Endodermal cell (in vitro differentiated cells): ENCODE results near the gene EEF1G. TPM values are rescaled to one million over a fixed set of nuclear protein-coding genes. Genes with fewer than 3 reads are reported as not detected.

Experiments
- DNase-seq: peaks from one replicate; pipeline ENCODE4 v3.0.0-alpha.2; 2017
- H3K27ac ChIP-seq: 2 replicates; pipeline ENCODE4 v1.5.1; 2013; ENCODE audit warnings: mild to moderate bottlenecking, low read depth, low read length, moderate library complexity
- H3K27me3 ChIP-seq: 2 replicates; pipeline ENCODE4 v1.6.1; 2013; ENCODE audit warnings: mild to moderate bottlenecking, low read length, moderate library complexity; ENCODE audit not compliant: insufficient read depth, control insufficient read depth, poor library complexity, severe bottlenecking
- H3K36me3 ChIP-seq: 2 replicates; pipeline ENCODE4 v1.7.0; 2013; ENCODE audit warnings: mild to moderate bottlenecking, low read length, moderate library complexity; ENCODE audit not compliant: control insufficient read depth, insufficient read depth
- H3K4me1 ChIP-seq: one replicate; pipeline ENCODE4 v1.7.0; 2013; ENCODE audit warnings: low read length; ENCODE audit not compliant: control insufficient read depth, insufficient read depth
- H3K4me3 ChIP-seq: 2 replicates; pipeline ENCODE4 v1.5.1; 2013; ENCODE audit warnings: mild to moderate bottlenecking, low read length, moderate library complexity
- H3K9ac ChIP-seq: 2 replicates; pipeline ENCODE4 v1.6.1; 2013; ENCODE audit warnings: mild to moderate bottlenecking, low read length, moderate library complexity; ENCODE audit not compliant: poor library complexity, severe bottlenecking; ENCODE audit errors: extremely low read depth
- H3K9me3 ChIP-seq: 2 replicates; pipeline ENCODE4 v1.6.1; 2013; ENCODE audit warnings: mild to moderate bottlenecking, low read length, moderate library complexity; ENCODE audit not compliant: control insufficient read depth
- H3K27ac Mint-ChIP-seq: 2 replicates; pipeline ENCODE4 v1.8.0; 2020; ENCODE audit warnings: mixed read lengths
- H3K27me3 Mint-ChIP-seq: 2 replicates; pipeline ENCODE4 v1.8.0; 2021; ENCODE audit warnings: mild to moderate bottlenecking, mixed read lengths; ENCODE audit not compliant: insufficient read depth
- H3K36me3 Mint-ChIP-seq: 2 replicates; pipeline ENCODE4 v1.8.0; 2020; ENCODE audit warnings: low read depth, mixed read lengths
- H3K4me1 Mint-ChIP-seq: 2 replicates; pipeline ENCODE4 v1.8.0; 2020; ENCODE audit warnings: mixed read lengths
- H3K4me3 Mint-ChIP-seq: 2 replicates; pipeline ENCODE4 v1.8.0; 2020; ENCODE audit warnings: mild to moderate bottlenecking, moderate library complexity, mixed read lengths
- H3K9me3 Mint-ChIP-seq: 2 replicates; pipeline ENCODE4 v1.8.0; 2020; ENCODE audit warnings: mild to moderate bottlenecking, mixed read lengths
- WGBS, 2 experiments: methylation state at CpG; one replicate each; pipeline versions ENCODE4 v1.1.5 to v1.1.7; 2013; ENCODE audit warnings: missing lambda C conversion rate in 2 of 2, mixed read lengths in 1 of 2; ENCODE audit not compliant: insufficient coverage in 1 of 2, insufficient read length in 1 of 2; 5-methylcytosine and 5-hydroxymethylcytosine counted together
- total RNA-seq, 2 donors: library from RNA; stranded (reverse); fragmentation: NEBNext Ultra II Directional in 1 of 2; extraction: Animal tissue kit (Norgen Biotek cat#: 25700) in 1 of 2; gene quantifications; 2 replicates in 1 of 2; 3 replicates in 1 of 2; pipeline ENCODE4 v1.2.1, GENCODE V29; 2021
- TF ChIP-seq, protein P1 (sequence below): fragments of 200-600 bp; sonication (generic); conservative IDR thresholded peaks from 2 replicates; pipeline ENCODE4 v1.5.0; 2021; ENCODE audit warnings: antibody characterized with exemption, mild to moderate bottlenecking

EEF1G gene
- total RNA-seq, 2 donors from 2014 or later = 1,705 to 1,818 TPM

DNA sequence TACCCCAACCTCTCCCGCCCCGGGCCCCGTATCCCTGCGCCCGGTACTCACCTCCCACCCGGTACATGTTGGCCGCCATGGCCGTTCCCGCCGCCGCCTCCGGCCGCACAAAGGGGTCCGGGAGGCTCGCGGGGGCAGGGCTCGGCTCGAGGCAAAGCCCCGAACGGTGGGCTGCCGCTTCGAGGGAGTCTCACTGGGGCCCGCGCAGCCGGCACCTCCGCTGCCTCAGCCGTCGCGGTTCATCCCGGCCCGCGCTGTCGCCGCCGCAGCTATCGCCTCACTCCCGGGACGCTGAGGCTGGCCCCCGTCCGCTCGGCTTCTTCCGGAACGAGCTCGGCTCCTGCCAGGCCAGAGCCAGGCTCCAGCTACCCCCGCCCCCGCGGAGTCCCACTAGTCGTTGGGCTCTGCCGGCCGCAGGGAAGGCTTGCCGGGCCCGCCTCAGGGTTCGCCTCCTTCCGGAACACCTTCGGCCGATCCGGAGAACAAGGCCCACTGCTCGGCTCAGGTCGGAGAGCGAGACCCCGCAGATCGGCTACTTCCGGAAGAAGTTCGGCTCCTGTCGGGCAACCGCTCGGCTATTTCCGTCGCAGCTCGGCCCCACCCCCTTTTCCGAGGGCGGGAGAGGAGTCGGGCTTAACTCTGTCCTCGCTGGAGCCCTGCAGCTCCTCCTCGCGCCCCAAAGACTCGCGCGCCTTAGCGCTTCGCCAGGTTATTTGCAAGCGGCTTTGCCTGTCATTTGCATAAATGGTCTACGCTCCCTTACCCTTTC lies 27.9 kb upstream of the EEF1G start, which contains the start of gene MTA2:
TSS of gene MTA2 (minus strand) at position 494 of the 769 bp plus-strand sequence. CDS start at position 79, 415 bp downstream.
- Mint-ChIP-seq H3K36me3 (peaks cover 57% of the 10 kb centered on the region), H3K27ac (peak within 1 kb of the TSS; percentile 94), H3K9me3 (no peaks in the 10 kb centered on the region), H3K4me1 (peaks cover 51% of the 10 kb centered on the region), H3K27me3 (peaks cover 24% of the 10 kb centered on the region), H3K4me3 (peak within 1 kb of the TSS; percentile 77)
- 0% methylated on average over 46 to 83 of the region's 83 CpGs for WGBS, 2 experiments
- H3K27me3 ChIP-seq = peaks cover 11% of the 10 kb centered on the region
- peak; percentile 100 for DNase-seq
- peak within 1 kb of the TSS; percentile 83 for H3K27ac ChIP-seq
- peak within 1 kb of the TSS; percentile 82 for H3K9ac ChIP-seq
- peak within 1 kb of the TSS; percentile 96 for H3K4me3 ChIP-seq
- TF ChIP-seq, protein P1, sequence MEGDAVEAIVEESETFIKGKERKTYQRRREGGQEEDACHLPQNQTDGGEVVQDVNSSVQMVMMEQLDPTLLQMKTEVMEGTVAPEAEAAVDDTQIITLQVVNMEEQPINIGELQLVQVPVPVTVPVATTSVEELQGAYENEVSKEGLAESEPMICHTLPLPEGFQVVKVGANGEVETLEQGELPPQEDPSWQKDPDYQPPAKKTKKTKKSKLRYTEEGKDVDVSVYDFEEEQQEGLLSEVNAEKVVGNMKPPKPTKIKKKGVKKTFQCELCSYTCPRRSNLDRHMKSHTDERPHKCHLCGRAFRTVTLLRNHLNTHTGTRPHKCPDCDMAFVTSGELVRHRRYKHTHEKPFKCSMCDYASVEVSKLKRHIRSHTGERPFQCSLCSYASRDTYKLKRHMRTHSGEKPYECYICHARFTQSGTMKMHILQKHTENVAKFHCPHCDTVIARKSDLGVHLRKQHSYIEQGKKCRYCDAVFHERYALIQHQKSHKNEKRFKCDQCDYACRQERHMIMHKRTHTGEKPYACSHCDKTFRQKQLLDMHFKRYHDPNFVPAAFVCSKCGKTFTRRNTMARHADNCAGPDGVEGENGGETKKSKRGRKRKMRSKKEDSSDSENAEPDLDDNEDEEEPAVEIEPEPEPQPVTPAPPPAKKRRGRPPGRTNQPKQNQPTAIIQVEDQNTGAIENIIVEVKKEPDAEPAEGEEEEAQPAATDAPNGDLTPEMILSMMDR = no peak
- peaks cover 32% of the 10 kb centered on the region for H3K36me3 ChIP-seq
- H3K4me1 ChIP-seq = peaks cover 13% of the 10 kb centered on the region
- H3K9me3 ChIP-seq = no peaks in the 10 kb centered on the region

- H3K27ac ChIP-seq = peak overlapping the region; percentile 83
- peak overlapping the region; percentile 84 for H3K27ac Mint-ChIP-seq
- peaks cover 24% of the 10 kb centered on the region for H3K27me3 Mint-ChIP-seq
- H3K4me3 Mint-ChIP-seq = peak overlapping the region; percentile 77
- peak overlapping the region; percentile 82 for H3K9ac ChIP-seq
- H3K4me1 Mint-ChIP-seq = peaks cover 49% of the 10 kb centered on the region
- H3K36me3 Mint-ChIP-seq = peaks cover 59% of the 10 kb centered on the region
- H3K36me3 ChIP-seq = peaks cover 37% of the 10 kb centered on the region
- H3K4me3 ChIP-seq = peak overlapping the region; percentile 96
- peaks cover 11% of the 10 kb centered on the region for H3K27me3 ChIP-seq
- no peaks in the 10 kb centered on the region for H3K9me3 Mint-ChIP-seq
- TF ChIP-seq, protein P1 = no peak
- peaks cover 13% of the 10 kb centered on the region for H3K4me1 ChIP-seq
- H3K9me3 ChIP-seq = no peaks in the 10 kb centered on the region
- DNase-seq = peak; percentile 67
- 0 to 2% methylated on average over 9 to 30 of the region's 30 CpGs for WGBS, 2 experiments
Observed at GRCh38 chr11:62601122-62601371, 27.4 kb upstream of the EEF1G start.

DNA sequence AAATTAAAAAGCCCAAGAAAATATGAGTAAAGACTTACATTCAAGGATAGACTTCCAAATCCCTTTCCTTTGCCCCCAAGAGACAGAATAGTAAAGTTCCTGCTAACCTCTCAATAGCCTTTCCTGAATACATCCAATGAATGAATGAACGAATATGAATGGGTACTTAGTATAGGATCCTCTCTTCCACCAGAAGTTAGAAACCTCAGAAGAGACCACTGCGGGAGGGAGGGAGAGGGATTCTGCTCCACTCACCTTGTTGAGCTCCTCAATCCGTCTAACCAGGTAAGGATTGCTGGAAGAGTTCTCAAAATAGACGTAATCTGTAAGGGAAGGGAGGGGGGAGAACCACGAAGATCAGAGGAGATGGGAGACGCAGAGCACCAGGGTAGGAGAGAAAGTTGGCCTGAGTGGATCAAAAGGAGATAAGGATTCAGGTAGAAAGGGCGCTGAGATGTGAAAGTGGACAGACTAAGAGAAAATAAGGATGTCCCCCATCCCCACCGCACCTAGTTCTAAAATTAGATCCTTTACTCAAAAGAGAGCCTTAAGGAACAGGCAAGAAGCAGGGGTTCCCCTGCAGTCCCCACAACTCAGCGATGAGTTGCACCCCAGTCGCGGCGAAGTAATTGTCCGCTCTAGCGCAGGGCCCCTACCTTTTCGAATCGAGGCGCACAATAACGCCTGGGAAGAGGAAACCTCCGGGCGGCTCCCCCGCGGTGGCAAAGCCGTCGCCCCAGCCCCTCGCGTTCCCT lies 26.9 kb upstream of the EEF1G start:
- WGBS, 2 experiments = 0 to 1% methylated on average over 17 to 25 of the region's 26 CpGs
- peak overlapping the region; percentile 82 for H3K9ac ChIP-seq
- Mint-ChIP-seq H3K4me1 (peaks cover 49% of the 10 kb centered on the region), H3K9me3 (no peaks in the 10 kb centered on the region), H3K4me3 (peak overlapping the region; percentile 77), H3K36me3 (peaks cover 60% of the 10 kb centered on the region), H3K27ac (peak overlapping the region; percentile 84), H3K27me3 (peaks cover 24% of the 10 kb centered on the region)
- peak overlapping the region; percentile 83 for H3K27ac ChIP-seq
- peaks cover 42% of the 10 kb centered on the region for H3K36me3 ChIP-seq
- H3K4me1 ChIP-seq = peaks cover 13% of the 10 kb centered on the region
- TF ChIP-seq, protein P1 = no peak
- DNase-seq = peak; percentile 46
- no peaks in the 10 kb centered on the region for H3K9me3 ChIP-seq
- H3K4me3 ChIP-seq = peak overlapping the region; percentile 96
- H3K27me3 ChIP-seq = peaks cover 11% of the 10 kb centered on the region
